ENCODE measurements around the gene JTB.

DNA sequence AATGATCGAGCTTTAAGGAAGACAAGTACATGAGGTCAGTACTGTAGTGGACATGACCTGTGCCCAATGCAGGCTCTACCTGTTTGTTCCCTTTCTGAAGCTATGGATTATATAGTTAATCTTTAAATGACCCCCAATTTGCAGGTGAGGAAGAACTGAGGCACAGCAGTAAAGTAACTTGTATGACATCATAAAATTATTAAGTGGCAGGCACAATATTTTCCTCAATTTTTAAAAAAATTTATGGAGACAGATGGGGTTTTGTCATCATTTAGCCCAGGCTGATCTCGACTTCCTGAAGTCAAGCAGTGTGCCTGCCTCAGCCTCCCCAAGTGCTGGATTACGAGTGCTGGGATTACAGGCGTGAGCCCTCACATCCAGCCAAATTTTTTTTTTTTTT lies 51.1 kb downstream of the JTB start:
- TF ChIP-seq, protein P1, sequence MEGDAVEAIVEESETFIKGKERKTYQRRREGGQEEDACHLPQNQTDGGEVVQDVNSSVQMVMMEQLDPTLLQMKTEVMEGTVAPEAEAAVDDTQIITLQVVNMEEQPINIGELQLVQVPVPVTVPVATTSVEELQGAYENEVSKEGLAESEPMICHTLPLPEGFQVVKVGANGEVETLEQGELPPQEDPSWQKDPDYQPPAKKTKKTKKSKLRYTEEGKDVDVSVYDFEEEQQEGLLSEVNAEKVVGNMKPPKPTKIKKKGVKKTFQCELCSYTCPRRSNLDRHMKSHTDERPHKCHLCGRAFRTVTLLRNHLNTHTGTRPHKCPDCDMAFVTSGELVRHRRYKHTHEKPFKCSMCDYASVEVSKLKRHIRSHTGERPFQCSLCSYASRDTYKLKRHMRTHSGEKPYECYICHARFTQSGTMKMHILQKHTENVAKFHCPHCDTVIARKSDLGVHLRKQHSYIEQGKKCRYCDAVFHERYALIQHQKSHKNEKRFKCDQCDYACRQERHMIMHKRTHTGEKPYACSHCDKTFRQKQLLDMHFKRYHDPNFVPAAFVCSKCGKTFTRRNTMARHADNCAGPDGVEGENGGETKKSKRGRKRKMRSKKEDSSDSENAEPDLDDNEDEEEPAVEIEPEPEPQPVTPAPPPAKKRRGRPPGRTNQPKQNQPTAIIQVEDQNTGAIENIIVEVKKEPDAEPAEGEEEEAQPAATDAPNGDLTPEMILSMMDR (IDR thresholded peaks at IDR 0.05; ENCODE audit: low read depth, low read length), result no peak
- TF ChIP-seq EZH2phosphoT487 (IDR thresholded peaks at IDR 0.05; ENCODE audit: low read depth), result no peak
